Activated T-cell treated with anti-CD3 and anti-CD28 coated beads, Interleukin-2, amount 50 U/mL, for 24 hours (primary cell): ENCODE results near the gene JPT1.
A peak's percentile ranks its signal among the peaks of the same experiment; 100 is the strongest.

Experiments used
- DNase-seq: peaks from one replicate; pipeline ENCODE4 v3.0.0-alpha.2; 2020
- H3K27ac Mint-ChIP-seq: 2 replicates; pipeline ENCODE4 v1.8.0; 2020; ENCODE audit warnings: mild to moderate bottlenecking, mixed read lengths
- H3K27me3 Mint-ChIP-seq: 2 replicates; pipeline ENCODE4 v1.8.0; 2020; ENCODE audit warnings: mixed read lengths
- H3K36me3 Mint-ChIP-seq: 2 replicates; pipeline ENCODE4 v1.8.0; 2020; ENCODE audit warnings: low read depth, mixed read lengths
- H3K4me1 Mint-ChIP-seq: 2 replicates; pipeline ENCODE4 v1.8.0; 2020; ENCODE audit warnings: low read depth, mixed read lengths
- H3K4me3 Mint-ChIP-seq: 2 replicates; pipeline ENCODE4 v1.8.0; 2020; ENCODE audit warnings: mild to moderate bottlenecking, moderate library complexity, mixed read lengths
- H3K9me3 Mint-ChIP-seq: 2 replicates; pipeline ENCODE4 v1.8.0; 2020; ENCODE audit warnings: mixed read lengths

Gene JPT1, protein sequence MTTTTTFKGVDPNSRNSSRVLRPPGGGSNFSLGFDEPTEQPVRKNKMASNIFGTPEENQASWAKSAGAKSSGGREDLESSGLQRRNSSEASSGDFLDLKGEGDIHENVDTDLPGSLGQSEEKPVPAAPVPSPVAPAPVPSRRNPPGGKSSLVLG

DNA sequence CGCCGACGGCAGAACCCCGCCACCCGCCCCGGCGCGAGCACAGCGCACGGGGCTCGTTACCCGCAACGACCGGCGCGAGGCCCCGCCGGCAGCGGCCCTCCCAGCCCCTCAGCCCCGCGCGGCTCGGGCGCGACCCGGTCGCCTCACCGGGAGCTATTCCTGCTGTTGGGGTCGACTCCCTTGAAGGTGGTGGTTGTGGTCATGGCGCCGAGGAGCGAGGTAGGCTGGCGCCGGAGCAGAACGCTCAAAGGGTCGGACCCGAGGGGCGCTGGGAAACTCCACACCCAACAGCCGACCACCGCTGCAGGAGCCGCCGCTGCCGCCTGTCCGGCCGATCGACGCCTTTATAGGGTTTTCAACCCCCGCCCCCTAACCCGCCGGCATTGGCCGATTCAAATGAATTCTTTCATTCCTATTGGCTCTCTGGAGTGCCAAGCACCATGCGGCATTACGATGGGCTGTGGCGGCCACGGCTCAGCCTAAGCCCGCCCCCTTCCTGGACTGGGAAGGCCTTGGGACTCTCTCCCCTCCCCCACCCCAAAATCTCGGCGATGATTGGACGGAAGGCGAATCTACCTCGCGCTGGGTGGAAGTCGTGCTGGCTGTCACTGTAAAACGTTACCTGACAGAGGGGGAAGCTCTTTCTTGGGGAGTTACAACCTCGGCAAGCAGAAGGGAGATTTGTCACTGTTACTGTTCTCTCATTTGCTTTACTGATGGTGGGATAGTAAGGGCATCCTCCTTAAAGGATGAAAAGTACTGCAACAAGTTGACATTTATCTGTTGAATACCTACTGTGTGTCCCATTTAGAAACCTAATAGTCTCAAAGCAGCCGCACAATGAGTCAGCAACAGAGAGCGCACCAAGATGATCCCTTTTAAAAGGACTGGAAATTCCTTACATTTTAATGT, at the start of gene JPT1:
TSS of gene JPT1 (minus strand) at position 318 of the 912 bp plus-strand sequence. CDS start at position 203, 115 bp downstream.
- H3K9me3 Mint-ChIP-seq: no peaks in the 10 kb centered on the region
- H3K4me1 Mint-ChIP-seq: peaks cover 37% of the 10 kb centered on the region
- peak within 1 kb of the TSS; percentile 96 for H3K4me3 Mint-ChIP-seq
- peaks cover 39% of the 10 kb centered on the region for H3K36me3 Mint-ChIP-seq
- peak; percentile 95 for DNase-seq
- H3K27ac Mint-ChIP-seq: peak within 1 kb of the TSS; percentile 94
- H3K27me3 Mint-ChIP-seq: no peaks in the 10 kb centered on the region

DNA sequence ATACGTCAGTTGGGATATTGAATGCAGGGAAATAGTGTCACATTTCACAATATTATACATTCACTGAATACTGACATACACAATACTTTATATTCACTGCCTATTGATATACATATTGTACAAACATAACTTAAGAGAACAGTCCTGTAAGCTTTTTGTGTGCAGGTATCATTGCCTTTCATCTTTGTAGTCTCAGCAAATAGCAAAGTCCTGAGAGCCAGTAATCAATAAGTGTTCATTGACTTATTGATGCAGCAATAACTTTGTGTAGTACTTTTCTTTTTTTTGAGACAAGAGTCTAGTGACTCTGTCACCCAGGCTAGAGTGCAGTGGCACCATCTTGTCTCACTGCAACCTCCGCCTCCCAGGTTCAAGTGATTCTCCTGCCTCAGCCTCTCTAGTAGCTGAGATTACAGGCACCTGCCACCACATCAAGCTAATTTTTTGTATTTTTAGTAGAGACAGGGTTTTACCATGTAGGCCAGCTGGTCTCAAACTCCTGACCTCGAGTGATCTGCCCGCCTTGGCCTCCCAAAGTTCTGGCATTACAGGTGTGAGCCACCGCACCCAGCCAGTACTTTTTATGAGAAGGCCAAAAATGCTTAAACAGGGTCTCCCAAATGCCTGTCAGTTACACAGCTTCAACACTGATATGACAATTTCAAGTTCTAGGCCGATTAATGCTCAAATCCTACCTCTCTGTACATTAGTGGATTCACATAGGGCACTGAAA, 45.7 kb upstream of the JPT1 start:
- DNase-seq: no peak
- Mint-ChIP-seq H3K36me3 (peaks cover 2% of the 10 kb centered on the region), H3K4me3 (no peak overlapping the region), H3K27me3 (no peaks in the 10 kb centered on the region), H3K9me3 (no peaks in the 10 kb centered on the region), H3K4me1 (peaks cover 13% of the 10 kb centered on the region), H3K27ac (no peak overlapping the region)

DNA sequence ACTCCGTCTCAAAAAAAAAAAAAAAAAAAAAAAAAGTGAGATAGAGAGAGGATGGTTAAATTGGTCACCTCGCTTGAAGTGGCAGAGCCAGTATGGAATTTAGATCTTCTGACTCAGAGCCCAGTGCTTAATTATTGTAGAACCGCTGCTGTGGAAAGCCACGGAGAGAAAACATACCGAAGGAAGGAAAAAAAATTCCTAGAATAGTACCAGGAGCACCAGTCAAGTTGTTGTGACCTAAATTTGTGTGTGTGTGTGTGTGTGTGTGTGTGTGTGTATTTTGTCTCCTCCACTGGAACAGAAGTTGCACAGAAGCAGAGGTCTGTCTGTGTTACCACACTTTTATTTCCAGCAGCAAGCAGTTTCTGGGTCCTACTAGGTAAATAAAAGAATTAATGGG, 40.6 kb upstream of the JPT1 start:
- H3K4me1 Mint-ChIP-seq: no peaks in the 10 kb centered on the region
- H3K27me3 Mint-ChIP-seq: no peaks in the 10 kb centered on the region
- H3K27ac Mint-ChIP-seq: no peak overlapping the region
- H3K9me3 Mint-ChIP-seq: no peaks in the 10 kb centered on the region
- H3K36me3 Mint-ChIP-seq: no peaks in the 10 kb centered on the region
- no peak for DNase-seq
- H3K4me3 Mint-ChIP-seq: no peak overlapping the region

DNA sequence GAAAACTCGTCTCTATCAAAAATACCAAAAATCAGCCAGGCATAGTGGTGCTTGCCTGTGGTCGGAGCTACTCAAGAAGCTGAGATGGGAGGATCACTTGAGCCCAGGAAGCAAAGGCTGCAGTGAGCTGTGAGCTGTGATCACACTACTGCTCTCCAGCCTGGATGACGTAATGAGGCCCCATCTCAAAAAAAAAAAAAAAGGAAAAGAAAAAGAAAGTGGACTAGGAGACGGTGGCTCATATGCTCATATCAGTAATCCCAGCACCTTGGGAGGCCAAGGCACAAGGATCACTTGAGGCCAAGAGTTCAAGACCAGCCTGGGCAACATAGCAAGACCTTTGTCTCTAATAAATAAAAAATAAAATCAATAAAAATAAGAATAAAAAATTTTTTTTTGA, 37.3 kb upstream of the JPT1 start:
- Mint-ChIP-seq H3K36me3 (no peaks in the 10 kb centered on the region), H3K4me1 (peaks cover 14% of the 10 kb centered on the region), H3K27me3 (no peaks in the 10 kb centered on the region), H3K4me3 (no peak overlapping the region), H3K9me3 (no peaks in the 10 kb centered on the region), H3K27ac (no peak overlapping the region)
- no peak for DNase-seq

DNA sequence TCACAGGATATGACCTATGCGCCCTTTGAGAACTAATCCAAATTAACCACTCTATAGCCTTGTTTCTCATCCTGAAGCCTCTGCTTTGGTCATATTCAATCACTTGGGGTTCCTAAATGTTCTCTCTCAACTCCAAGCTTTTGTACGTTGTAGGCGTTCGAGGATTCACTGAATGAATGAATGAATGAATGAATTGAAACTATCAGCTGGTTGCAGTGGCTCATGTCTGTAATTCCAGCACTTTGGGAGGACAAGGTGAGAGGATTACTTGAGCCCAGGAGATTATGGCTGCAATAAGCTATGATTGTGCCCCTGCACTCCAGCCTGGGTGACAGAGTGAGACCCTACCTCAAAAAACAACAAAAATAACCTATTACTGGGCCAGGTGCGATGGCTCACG, 34.3 kb upstream of the JPT1 start:
- Mint-ChIP-seq H3K36me3 (no peaks in the 10 kb centered on the region), H3K4me1 (peaks cover 24% of the 10 kb centered on the region), H3K4me3 (no peak overlapping the region), H3K27me3 (no peaks in the 10 kb centered on the region), H3K9me3 (no peaks in the 10 kb centered on the region), H3K27ac (peak overlapping the region; percentile 81)
- DNase-seq: no peak

DNA sequence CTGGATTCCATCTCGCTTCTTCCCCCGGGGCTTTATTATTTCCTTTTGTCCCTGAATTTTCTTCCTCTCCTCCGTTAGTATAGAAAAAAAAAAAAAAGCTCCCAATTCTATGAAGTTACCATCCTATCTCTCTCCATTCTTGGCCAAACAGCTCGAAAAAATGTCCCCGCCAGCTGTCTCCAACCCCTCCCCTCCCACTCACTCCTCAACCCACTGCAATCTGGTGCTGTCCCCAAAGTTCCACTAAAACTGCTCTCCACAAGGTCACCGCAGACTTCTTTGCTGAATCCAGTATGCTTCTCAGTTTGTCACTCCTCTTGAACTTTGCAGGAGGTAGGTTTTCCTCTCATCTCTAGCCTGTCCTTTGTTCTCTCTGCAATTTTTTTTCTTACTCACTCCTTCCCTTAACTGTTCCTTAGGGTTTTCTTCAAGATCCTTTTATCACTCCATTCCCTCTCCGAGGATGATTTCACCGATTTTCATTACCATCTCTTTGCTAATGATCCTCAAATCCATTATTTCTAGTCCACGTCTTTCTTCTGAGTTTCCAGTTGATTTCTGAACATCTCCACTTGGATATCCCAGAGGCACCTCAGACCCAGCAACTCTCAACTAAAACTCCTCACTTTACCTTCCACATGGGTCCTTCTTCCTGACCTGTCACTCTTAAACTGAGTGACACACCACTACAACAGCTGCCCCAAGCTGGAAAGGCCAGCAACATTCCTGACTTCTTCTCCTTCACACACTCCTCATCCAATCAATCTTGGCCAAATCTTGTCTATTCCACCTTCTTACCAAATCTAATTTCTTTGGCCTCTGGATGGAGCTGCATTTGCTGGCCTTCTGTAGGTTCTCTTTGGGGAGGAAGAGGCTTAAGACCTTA, 29.9 kb upstream of the JPT1 start:
- H3K27me3 Mint-ChIP-seq: no peaks in the 10 kb centered on the region

DNA sequence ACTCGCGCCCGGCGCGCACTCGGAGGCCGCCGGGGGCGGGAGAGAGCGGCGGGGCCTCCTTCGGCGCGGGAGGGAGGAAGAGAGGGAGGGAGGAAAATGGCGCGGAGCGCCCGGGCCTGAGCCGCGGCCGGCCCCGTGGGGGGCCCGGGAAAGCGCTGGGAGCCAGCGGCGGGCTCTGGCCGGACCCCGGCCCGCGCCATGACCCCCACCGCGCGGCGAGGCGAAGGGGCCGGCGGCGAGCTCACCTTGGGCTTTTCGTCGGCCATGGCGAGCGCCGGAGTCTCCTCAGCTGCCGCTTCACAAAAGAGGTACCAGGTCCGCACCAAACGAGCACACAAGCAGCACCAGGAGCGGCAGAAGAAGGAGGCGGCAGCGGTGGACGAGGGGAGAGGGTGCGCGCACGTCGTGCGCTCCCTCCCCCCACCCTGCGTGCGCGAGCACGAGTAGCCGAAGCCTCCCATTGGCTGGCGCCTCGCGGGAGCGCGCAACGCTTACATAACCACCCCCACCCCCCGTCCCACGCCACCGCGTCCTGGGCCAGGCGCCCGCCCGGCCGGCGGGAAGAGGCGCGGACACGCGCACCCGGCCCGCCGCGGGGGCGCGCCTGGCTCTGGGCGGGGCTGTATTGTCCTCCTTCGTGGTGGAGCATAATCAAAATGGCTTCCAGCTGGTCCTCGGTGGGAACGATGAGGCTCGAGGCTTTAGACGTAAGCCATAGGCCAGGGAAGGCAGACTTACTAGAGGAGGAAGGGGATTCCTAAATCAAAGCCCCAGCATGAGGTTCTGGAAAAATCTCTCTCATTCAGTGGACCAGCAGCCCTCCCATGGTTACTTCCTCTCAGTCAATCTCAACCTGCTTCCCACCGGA, 28.5 kb upstream of the JPT1 start, which contains the start of gene SUMO2:
TSS of gene SUMO2 (minus strand) at position 391 of the 868 bp plus-strand sequence. CDS start at position 266, 125 bp downstream.
- H3K9me3 Mint-ChIP-seq: no peaks in the 10 kb centered on the region
- H3K4me1 Mint-ChIP-seq: peaks cover 41% of the 10 kb centered on the region
- peak within 1 kb of the TSS; percentile 96 for H3K27ac Mint-ChIP-seq
- peaks cover 43% of the 10 kb centered on the region for H3K36me3 Mint-ChIP-seq
- DNase-seq: peak; percentile 98
- H3K27me3 Mint-ChIP-seq: no peaks in the 10 kb centered on the region
- H3K4me3 Mint-ChIP-seq: peak within 1 kb of the TSS; percentile 95

More for the DNA sequence above, 29.9 kb upstream of the JPT1 start:
- no peak for DNase-seq
- H3K4me3 Mint-ChIP-seq: peak overlapping the region; percentile 77
- H3K36me3 Mint-ChIP-seq: peaks cover 28% of the 10 kb centered on the region
- H3K27ac Mint-ChIP-seq: peak overlapping the region; percentile 96
- H3K4me1 Mint-ChIP-seq: peaks cover 41% of the 10 kb centered on the region
- no peaks in the 10 kb centered on the region for H3K9me3 Mint-ChIP-seq

DNA sequence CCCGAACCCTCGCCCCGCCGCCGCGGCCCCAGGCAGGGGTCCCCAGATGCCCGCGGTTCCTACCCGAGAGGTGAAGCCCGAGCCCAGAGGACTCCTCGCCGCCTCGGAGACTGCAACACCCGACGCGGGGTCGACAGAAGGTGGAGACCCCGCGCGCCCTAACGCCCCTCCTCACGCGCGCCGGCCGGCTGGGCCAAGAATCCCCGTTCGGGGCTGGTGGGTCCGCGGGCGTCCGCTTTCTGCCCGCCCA, 27.9 kb upstream of the JPT1 start:
- peak overlapping the region; percentile 90 for H3K27ac Mint-ChIP-seq
- H3K9me3 Mint-ChIP-seq: no peaks in the 10 kb centered on the region
- H3K4me1 Mint-ChIP-seq: peaks cover 41% of the 10 kb centered on the region
- no peak for DNase-seq
- H3K4me3 Mint-ChIP-seq: peak overlapping the region; percentile 95
- H3K36me3 Mint-ChIP-seq: peaks cover 48% of the 10 kb centered on the region
- H3K27me3 Mint-ChIP-seq: no peaks in the 10 kb centered on the region

DNA sequence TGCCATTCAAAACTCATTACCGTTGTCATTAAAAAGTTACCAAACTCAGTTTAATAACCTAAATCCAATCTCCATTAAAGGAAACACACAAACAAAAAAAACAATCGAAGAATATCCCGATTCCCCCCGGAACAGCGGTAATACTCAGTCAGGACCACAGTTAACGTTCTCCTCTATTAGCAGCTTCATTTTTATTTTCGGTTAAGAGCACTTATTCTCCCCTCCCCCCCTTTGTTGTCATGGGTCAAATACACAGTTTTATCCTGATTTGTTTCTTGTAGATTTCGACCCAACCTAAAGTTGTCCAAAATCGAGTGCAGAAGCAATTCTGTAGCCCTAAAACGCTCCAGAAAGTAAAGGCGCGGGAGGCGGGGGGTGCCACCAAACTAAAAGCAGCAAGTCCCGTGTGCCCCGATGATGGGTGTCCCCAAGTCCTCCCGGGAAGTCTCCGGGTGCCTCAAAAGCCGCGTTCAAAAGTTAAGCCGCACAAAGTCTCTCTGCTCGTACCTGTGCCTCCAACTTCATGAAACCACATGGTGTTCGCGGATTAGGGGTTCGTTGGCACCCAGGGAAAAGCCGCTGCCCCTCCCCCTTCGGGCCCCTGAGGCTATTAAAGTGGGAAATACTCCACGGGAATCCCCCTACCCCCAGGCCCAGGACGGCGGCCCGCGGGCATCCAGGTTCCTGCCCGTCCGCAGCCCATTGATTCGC, 27.5 kb upstream of the JPT1 start:
- Mint-ChIP-seq H3K36me3 (peaks cover 52% of the 10 kb centered on the region), H3K4me3 (peak overlapping the region; percentile 95), H3K27ac (peak overlapping the region; percentile 90), H3K27me3 (no peaks in the 10 kb centered on the region), H3K4me1 (peaks cover 41% of the 10 kb centered on the region), H3K9me3 (no peaks in the 10 kb centered on the region)
- DNase-seq: peak; percentile 64

DNA sequence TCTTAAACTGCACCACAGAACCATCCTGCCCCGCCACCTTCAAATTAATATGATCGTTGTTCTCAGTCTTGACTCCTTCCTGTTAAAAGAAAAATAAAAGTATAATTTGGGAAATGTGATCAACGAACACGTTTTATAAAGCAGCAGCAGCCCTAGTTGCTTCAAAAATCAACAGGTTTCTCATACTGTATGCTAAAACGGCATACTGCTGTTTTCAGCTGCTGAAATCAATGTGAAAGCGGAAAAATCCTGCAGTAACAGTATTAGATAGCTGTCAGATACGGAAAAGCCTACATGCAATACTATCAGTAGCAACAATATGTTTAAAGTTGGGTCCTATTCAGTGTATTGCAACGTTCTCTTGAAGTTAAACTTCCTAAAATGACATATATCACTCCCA, 26.8 kb upstream of the JPT1 start:
- Mint-ChIP-seq H3K27ac (peak overlapping the region; percentile 90), H3K4me3 (peak overlapping the region; percentile 95), H3K9me3 (no peaks in the 10 kb centered on the region), H3K27me3 (no peaks in the 10 kb centered on the region), H3K4me1 (peaks cover 43% of the 10 kb centered on the region), H3K36me3 (peaks cover 58% of the 10 kb centered on the region)
- no peak for DNase-seq

DNA sequence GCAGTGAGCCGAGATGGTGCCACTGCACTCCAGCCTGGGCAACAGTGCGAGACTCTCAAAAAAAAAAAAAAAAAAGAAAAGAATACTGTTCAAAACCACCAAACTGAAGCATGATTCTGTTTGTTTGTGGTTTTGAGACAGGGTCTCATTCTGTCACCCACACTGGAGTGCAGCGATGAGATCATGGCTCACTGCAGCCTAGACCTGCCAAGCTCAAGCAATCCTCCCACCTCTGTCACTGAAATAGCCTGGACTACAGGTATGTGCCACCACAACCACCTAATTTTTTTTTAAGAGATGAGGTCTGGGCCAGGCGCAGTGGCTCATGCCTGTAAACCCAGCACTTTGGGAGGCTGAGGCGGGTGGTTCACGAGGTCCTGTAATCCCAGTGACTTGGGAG, 24.1 kb upstream of the JPT1 start:
- Mint-ChIP-seq H3K27me3 (no peaks in the 10 kb centered on the region), H3K4me1 (peaks cover 39% of the 10 kb centered on the region), H3K36me3 (peaks cover 84% of the 10 kb centered on the region), H3K4me3 (no peak overlapping the region), H3K9me3 (no peaks in the 10 kb centered on the region), H3K27ac (peak overlapping the region; percentile 61)
- DNase-seq: no peak

DNA sequence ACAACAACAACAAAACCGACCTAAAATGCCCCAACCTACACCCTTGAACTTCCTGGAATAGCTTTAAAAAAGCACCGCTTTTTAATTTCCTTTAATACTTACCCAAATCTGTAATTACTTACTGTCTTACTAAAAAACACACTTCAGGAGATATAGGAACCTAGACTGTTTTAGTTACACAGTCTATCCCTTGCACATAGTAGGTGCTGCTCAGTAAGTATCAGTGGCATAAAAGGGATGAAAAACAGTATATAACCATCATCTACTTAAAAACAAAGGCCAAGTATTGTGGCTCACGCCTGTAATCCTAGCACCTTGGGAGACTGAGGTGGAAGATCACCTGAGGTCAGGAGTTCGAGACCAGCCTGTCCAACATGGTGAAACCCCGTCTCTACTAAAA, 22.3 kb upstream of the JPT1 start:
- H3K4me3 Mint-ChIP-seq: no peak overlapping the region
- H3K4me1 Mint-ChIP-seq: peaks cover 46% of the 10 kb centered on the region
- H3K27ac Mint-ChIP-seq: peak overlapping the region; percentile 52
- DNase-seq: no peak
- H3K36me3 Mint-ChIP-seq: peaks cover 96% of the 10 kb centered on the region
- H3K9me3 Mint-ChIP-seq: no peaks in the 10 kb centered on the region
- no peaks in the 10 kb centered on the region for H3K27me3 Mint-ChIP-seq

DNA sequence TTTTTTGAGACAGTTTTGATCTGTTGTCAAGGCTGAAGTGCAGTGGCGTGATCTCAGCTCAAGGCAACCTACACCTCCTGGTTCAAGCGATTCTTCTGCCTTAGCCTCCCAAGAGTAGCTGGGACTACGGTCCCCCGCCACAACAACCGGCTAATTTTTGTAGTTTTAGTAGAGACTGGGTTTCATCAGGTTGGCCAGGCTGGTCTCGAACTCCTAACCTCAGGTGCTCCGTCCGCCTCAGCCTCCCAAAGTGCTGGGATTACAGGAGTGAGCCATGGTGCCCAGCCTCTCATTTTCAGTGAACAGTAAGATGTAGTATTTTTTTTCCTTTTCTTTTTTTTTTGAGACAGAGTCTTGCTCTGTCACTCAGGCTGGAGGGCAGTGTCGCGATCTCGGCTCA, 20.7 kb upstream of the JPT1 start:
- DNase-seq: no peak
- no peaks in the 10 kb centered on the region for H3K27me3 Mint-ChIP-seq
- H3K36me3 Mint-ChIP-seq: peaks cover 95% of the 10 kb centered on the region
- no peaks in the 10 kb centered on the region for H3K9me3 Mint-ChIP-seq
- H3K4me3 Mint-ChIP-seq: no peak overlapping the region
- peak overlapping the region; percentile 37 for H3K27ac Mint-ChIP-seq
- H3K4me1 Mint-ChIP-seq: peaks cover 37% of the 10 kb centered on the region
